K562 (cell line): Measurements from ENCODE around the gene VWA7. TPM values are rescaled to one million over a fixed set of nuclear protein-coding genes. Genes with fewer than 3 reads are reported as not detected.
A peak's percentile ranks its signal among the peaks of the same experiment; 100 is the strongest.

Source experiments
- ATAC-seq: fragments of 200-7000 bp; cut with Tn5 transposase; 3 replicates; pipeline ENCODE4 v1.9.1; 2020; ENCODE audit warnings: moderate library complexity
- BruUV-seq: library from RNA; stranded (reverse); fragments of 400-500 nt; replicated peaks from 2 replicates; lab custom pipeline; 2021; lab: Mats Ljungman, UMichigan
- CTCF ChIA-PET: fragments of 300-600 bp; formaldehyde crosslinking; extraction: SDS; loops from one replicate; lab custom pipeline; 2021; ENCODE audit warnings: low intra/inter-chr PET ratio; lab: Yijun Ruan, JAX
- POLR2A ChIA-PET: fragments of 300-600, 350-650 bp; sonication (Branson Sonifier 250); formaldehyde crosslinking; extraction: SDS; loops from one replicate; lab custom pipeline; 2021; ENCODE audit warnings: antibody characterized with exemption, inconsistent platforms; lab: Yijun Ruan, JAX
- DNase-seq, 4 experiments: peaks; one replicate each; pipeline versions ENCODE4 v3.0.0 to v3.0.0-alpha.2; 2011 to 2018; ENCODE audit warnings: low spot score in 3 of 4, mixed read lengths in 3 of 4; ENCODE audit errors: extremely low read depth in 1 of 4
- FAIRE-seq: peaks from 2 replicates; lab custom pipeline; 2011; peaks lifted over from hg19 to GRCh38; lab: Jason Lieb, UNC
- H2AFZ ChIP-seq: 2 replicates; pipeline ENCODE4 v1.6.0; 2011; ENCODE audit warnings: low read depth, low read length, control low read depth, inconsistent platforms
- H3K27ac ChIP-seq: fragments of 200-600 bp; 3 replicates; pipeline ENCODE4 v1.8.0; 2011; ENCODE audit warnings: low read depth, mild to moderate bottlenecking, control low read depth, inconsistent platforms, low read length, moderate library complexity, mixed read lengths; ENCODE audit errors: extremely low read depth
- H3K27me3 ChIP-seq, 2 experiments: fragments of 300-600 bp in 1 of 2; 2 replicates in 1 of 2; 3 replicates in 1 of 2; pipeline versions ENCODE4 v1.6.0 to v1.8.0; 2011; ENCODE audit warnings: inconsistent platforms in 2 of 2, low read length in 2 of 2, mild to moderate bottlenecking in 1 of 2, mixed read lengths in 1 of 2, moderate library complexity in 1 of 2; ENCODE audit not compliant: control insufficient read depth in 2 of 2, insufficient read depth in 2 of 2
- H3K36me3 ChIP-seq: fragments of 300-600 bp; 3 replicates; pipeline ENCODE4 v1.8.0; 2011; ENCODE audit warnings: mild to moderate bottlenecking, low read length, inconsistent platforms; ENCODE audit not compliant: control insufficient read depth, insufficient read depth
- H3K4me1 ChIP-seq, 2 experiments: fragments of 200-600 bp in 1 of 2; replicated peaks in 1 of 2; 2 replicates in 1 of 2; 3 replicates in 1 of 2; pipeline versions ENCODE4 v1.5.1 to v1.8.0; 2011; ENCODE audit warnings: inconsistent platforms in 2 of 2, low read length in 2 of 2, mild to moderate bottlenecking in 1 of 2, mixed read lengths in 1 of 2, moderate library complexity in 1 of 2; ENCODE audit not compliant: control insufficient read depth in 2 of 2, insufficient read depth in 2 of 2
- H3K4me2 ChIP-seq: 2 replicates; pipeline ENCODE4 v1.6.1; 2011; ENCODE audit warnings: low read length, control low read depth, inconsistent platforms, mixed read lengths; ENCODE audit not compliant: insufficient read depth
- H3K4me3 ChIP-seq: fragments of 200-600 bp; sonication (generic), shearing (Covaris generic); 2 replicates; pipeline ENCODE4 v1.5.1; 2016; ENCODE audit warnings: control low read depth, inconsistent platforms
- H3K79me2 ChIP-seq: fragments of 200-600 bp; 3 replicates; pipeline ENCODE4 v1.8.0; 2011; ENCODE audit warnings: low read length, inconsistent platforms; ENCODE audit not compliant: control insufficient read depth, insufficient read depth
- H3K9ac ChIP-seq, 2 experiments: 2 replicates each; pipeline versions ENCODE4 v1.6.0 to v1.6.1; 2011; ENCODE audit warnings: low read depth in 2 of 2, low read length in 2 of 2, control low read depth in 1 of 2, inconsistent platforms in 1 of 2, mild to moderate bottlenecking in 1 of 2, mixed read lengths in 1 of 2; ENCODE audit not compliant: insufficient read depth in 1 of 2
- H3K9me1 ChIP-seq: one replicate; pipeline ENCODE4 v1.6.0; 2011; ENCODE audit warnings: inconsistent platforms, mild to moderate bottlenecking, low read length, moderate library complexity; ENCODE audit not compliant: control insufficient read depth, insufficient read depth
- H3K9me3 ChIP-seq: replicated peaks from 2 replicates; pipeline ENCODE4 v1.5.1; 2011; ENCODE audit warnings: low read depth, low read length, inconsistent platforms; ENCODE audit not compliant: control insufficient read depth, insufficient read depth
- H4K20me1 ChIP-seq: replicated peaks from 2 replicates; pipeline ENCODE4 v1.6.1; 2011; ENCODE audit warnings: low read length, inconsistent platforms, mixed read lengths; ENCODE audit not compliant: control insufficient read depth, insufficient read depth
- BCOR ChIP-seq: fragments of 450-650 bp; IDR thresholded peaks from 2 replicates; pipeline ENCODE4 v1.6.1; 2016
- FOSL1 ChIP-seq: fragments of 200-800 bp; sonication (Bioruptor generic); conservative IDR thresholded peaks from 2 replicates; pipeline ENCODE4 v1.6.1; 2016; ENCODE audit warnings: missing genetic modification characterization, missing compliant biosample characterization
- KDM5B ChIP-seq: fragments of 200-600 bp; sonication (generic); IDR thresholded peaks from 2 replicates; pipeline ENCODE4 v1.6.1; 2012; ENCODE audit warnings: low read depth, mild to moderate bottlenecking, moderate library complexity, low read length, control low read depth, inconsistent platforms; ENCODE audit not compliant: insufficient replicate concordance
- MCM5 ChIP-seq: fragments of 450-650 bp; IDR thresholded peaks from 2 replicates; pipeline ENCODE4 v1.6.1; 2016; ENCODE audit warnings: low read depth
- MTA3 ChIP-seq: fragments of 450-650 bp; formaldehyde crosslinking; IDR thresholded peaks from 2 replicates; pipeline ENCODE4 v1.6.1; 2017; ENCODE audit warnings: mild to moderate bottlenecking, borderline replicate concordance
- RB1 ChIP-seq: fragments of 450-650 bp; IDR thresholded peaks from 2 replicates; pipeline ENCODE4 v1.6.1; 2017; ENCODE audit warnings: low read depth, mild to moderate bottlenecking
- SREBF1 ChIP-seq: fragments of 150-350 bp; IDR thresholded peaks from 2 replicates; pipeline ENCODE4 v1.6.1; 2014; ENCODE audit warnings: antibody characterized with exemption, low read depth, low read length, borderline replicate concordance
- SREBF2 ChIP-seq: sonication (generic); formaldehyde crosslinking; IDR thresholded peaks from 2 replicates; pipeline ENCODE4 v1.4.0; 2020; ENCODE audit warnings: mild to moderate bottlenecking, missing genetic modification reagents
- TEAD1 ChIP-seq, 2 experiments: fragments of 450-650 bp in 1 of 2; sonication (generic) in 1 of 2; formaldehyde crosslinking; IDR thresholded peaks; 2 replicates each; pipeline versions ENCODE4 v1.4.0 to v1.8.0; 2020 to 2022; ENCODE audit warnings: mild to moderate bottlenecking in 2 of 2, missing genetic modification reagents in 1 of 2
- ZBTB5 ChIP-seq: fragments of 450-650 bp; IDR thresholded peaks from 2 replicates; pipeline ENCODE4 v1.6.1; 2017; ENCODE audit warnings: antibody characterized with exemption
- ZNF140 ChIP-seq: fragments of 250-450 bp; sonication (Bioruptor Pico); IDR thresholded peaks from 2 replicates; pipeline ENCODE4 v1.8.0; 2021; ENCODE audit warnings: moderate library complexity, mild to moderate bottlenecking, inconsistent platforms
- ZNF311 ChIP-seq: fragments of 250-450 bp; sonication (Bioruptor Pico); IDR thresholded peaks from 2 replicates; pipeline ENCODE4 v1.4.0; 2020; ENCODE audit warnings: mild to moderate bottlenecking, moderate library complexity
- WGBS: fragments of 100-300 bp; shearing (Covaris generic); methylation state at CpG from one replicate; pipeline ENCODE4 v1.1.6; 2016; ENCODE audit warnings: low coverage, mixed read lengths; ENCODE audit not compliant: insufficient coverage; ENCODE audit errors: missing lambda C conversion rate; 5-methylcytosine and 5-hydroxymethylcytosine counted together
- in situ Hi-C: fragments of 300-500 bp; cut with MboI; formaldehyde crosslinking; loops from 4 replicates; pipeline ENCODE4 v1.15.0; 2018; ENCODE audit warnings: inconsistent platforms, mixed read lengths
- intact Hi-C: fragments of 100-400 bp; cut with micrococcal nuclease; formaldehyde crosslinking; loops from 2 replicates; pipeline ENCODE4 v1.14.2; 2022
- polyA plus RNA-seq, 8 experiments: library from polyadenylated mRNA; depleted of rRNA in 4 of 8; stranded (reverse) in 5 of 8; unstranded in 3 of 8; fragments of >200 nt; fragmentation: Nextera tagmentation in 2 of 8; fragmentation: Illumina TruSeq in 1 of 8; extraction: Ambion mirVana in 2 of 8; extraction: Trizol in 1 of 8; gene quantifications; 2 replicates each; pipeline versions ENCODE4 v1.2.1 to v1.2.3, GENCODE V29; 2011 to 2014; ENCODE audit warnings: inconsistent platforms in 1 of 8, missing spikeins in 1 of 8
- total RNA-seq, 7 experiments: library from RNA; depleted of rRNA in 6 of 7; stranded (reverse); fragments of >200 nt in 6 of 7; fragmentation: Illumina TruSeq in 2 of 7; extraction: Trizol in 2 of 7; gene quantifications; 2 replicates each; pipeline versions ENCODE4 v1.2.1 to v1.2.3, GENCODE V29; 2011 to 2021; ENCODE audit warnings: low replicate concordance in 1 of 7
- TF ChIP-seq, protein P1 (sequence below): fragments of 450-650 bp; IDR thresholded peaks from 2 replicates; pipeline ENCODE4 v1.7.0; 2016; ENCODE audit warnings: borderline replicate concordance
- TF ChIP-seq, protein P2 (sequence below): fragments of 450-650 bp; formaldehyde crosslinking; IDR thresholded peaks from 2 replicates; pipeline ENCODE4 v1.4.0; 2020; ENCODE audit warnings: mild to moderate bottlenecking, mixed read lengths
- TF ChIP-seq, protein P3 (sequence below): fragments of 450-650 bp; formaldehyde crosslinking; IDR thresholded peaks from 2 replicates; pipeline ENCODE4 v1.4.0; 2022; ENCODE audit warnings: mild to moderate bottlenecking, moderate library complexity

VWA7 gene
- total and polyA plus RNA-seq, 9 of the 15 experiments (the other 6 are each of a cell fraction or from before 2014, with no cell fraction given): 0.18 to 2.9 (median 0.95) TPM

- in situ Hi-C loops: no loop called here
- CTCF ChIA-PET: no interaction called here
- peaks cover 47 to 56% of the 10 kb centered on the region in 2 experiments for H3K4me1 ChIP-seq
- TF ChIP-seq SREBF2 (CRISPR knock-in tag) (peak; percentile 80; the same call in 1 of the 2 replicates), ZNF311 (CRISPR knock-in tag) (no peak), FOSL1 (tag) (no peak), ZBTB5 (no peak; the same call in 1 of the 2 replicates), BCOR (peak; percentile 95), MTA3 (no peak), TEAD1 (CRISPR knock-in tag; IDR thresholded peaks at IDR 0.05) (peak; percentile 39 to 75; a peak in 1 of 4 replicates), SREBF1 (no peak), MCM5 (no peak), KDM5B (peak; percentile 42), RB1 (no peak), ZNF140 (no peak)
- TF ChIP-seq, protein P1, sequence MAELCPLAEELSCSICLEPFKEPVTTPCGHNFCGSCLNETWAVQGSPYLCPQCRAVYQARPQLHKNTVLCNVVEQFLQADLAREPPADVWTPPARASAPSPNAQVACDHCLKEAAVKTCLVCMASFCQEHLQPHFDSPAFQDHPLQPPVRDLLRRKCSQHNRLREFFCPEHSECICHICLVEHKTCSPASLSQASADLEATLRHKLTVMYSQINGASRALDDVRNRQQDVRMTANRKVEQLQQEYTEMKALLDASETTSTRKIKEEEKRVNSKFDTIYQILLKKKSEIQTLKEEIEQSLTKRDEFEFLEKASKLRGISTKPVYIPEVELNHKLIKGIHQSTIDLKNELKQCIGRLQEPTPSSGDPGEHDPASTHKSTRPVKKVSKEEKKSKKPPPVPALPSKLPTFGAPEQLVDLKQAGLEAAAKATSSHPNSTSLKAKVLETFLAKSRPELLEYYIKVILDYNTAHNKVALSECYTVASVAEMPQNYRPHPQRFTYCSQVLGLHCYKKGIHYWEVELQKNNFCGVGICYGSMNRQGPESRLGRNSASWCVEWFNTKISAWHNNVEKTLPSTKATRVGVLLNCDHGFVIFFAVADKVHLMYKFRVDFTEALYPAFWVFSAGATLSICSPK: no peak; the same call in 1 of the 2 replicates
- TF ChIP-seq, protein P2, sequence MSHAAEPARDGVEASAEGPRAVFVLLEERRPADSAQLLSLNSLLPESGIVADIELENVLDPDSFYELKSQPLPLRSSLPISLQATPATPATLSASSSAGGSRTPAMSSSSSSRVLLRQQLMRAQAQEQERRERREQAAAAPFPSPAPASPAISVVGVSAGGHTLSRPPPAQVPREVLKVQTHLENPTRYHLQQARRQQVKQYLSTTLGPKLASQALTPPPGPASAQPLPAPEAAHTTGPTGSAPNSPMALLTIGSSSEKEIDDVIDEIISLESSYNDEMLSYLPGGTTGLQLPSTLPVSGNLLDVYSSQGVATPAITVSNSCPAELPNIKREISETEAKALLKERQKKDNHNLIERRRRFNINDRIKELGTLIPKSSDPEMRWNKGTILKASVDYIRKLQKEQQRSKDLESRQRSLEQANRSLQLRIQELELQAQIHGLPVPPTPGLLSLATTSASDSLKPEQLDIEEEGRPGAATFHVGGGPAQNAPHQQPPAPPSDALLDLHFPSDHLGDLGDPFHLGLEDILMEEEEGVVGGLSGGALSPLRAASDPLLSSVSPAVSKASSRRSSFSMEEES (CRISPR knock-in tag): no peak
- TF ChIP-seq, protein P3, sequence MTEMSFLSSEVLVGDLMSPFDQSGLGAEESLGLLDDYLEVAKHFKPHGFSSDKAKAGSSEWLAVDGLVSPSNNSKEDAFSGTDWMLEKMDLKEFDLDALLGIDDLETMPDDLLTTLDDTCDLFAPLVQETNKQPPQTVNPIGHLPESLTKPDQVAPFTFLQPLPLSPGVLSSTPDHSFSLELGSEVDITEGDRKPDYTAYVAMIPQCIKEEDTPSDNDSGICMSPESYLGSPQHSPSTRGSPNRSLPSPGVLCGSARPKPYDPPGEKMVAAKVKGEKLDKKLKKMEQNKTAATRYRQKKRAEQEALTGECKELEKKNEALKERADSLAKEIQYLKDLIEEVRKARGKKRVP (CRISPR knock-in tag): no peak
Observed at GRCh38 chr6:31821301-31822035, 44.3 kb upstream of the VWA7 start.

More at GRCh38 chr6:31821301-31822035, 44.3 kb upstream of the VWA7 start:
- DNase-seq: peak; percentile 70 to 92 (median 76)
- Histone ChIP-seq H3K27ac (peak overlapping the region; percentile 99), H2AFZ (peak overlapping the region; percentile 90), H3K9me1 (no peaks in the 10 kb centered on the region), H3K4me3 (peak overlapping the region; percentile 59), H3K9ac (peak overlapping the region; percentile 69 to 92), H3K4me2 (peak overlapping the region; percentile 84), H3K27me3 (no peaks in the 10 kb centered on the region), H4K20me1 (peaks cover 16% of the 10 kb centered on the region), H3K79me2 (peaks cover 67% of the 10 kb centered on the region), H3K36me3 (peaks cover 23% of the 10 kb centered on the region), H3K9me3 (no peaks in the 10 kb centered on the region)
- no peak for FAIRE-seq
- WGBS: 2% methylated on average over 39 of the region's 39 CpGs
- POLR2A ChIA-PET: interaction anchor here (0.8 to 6.4 kb wide), 20 partner anchors 8 to 1150 kb away, joined by 3 to 93 read pairs (median 6); partner anchors contain the start of genes BAG6, CSNK2B, DDAH2 and GPANK1
- TSS peak; percentile 74 for BruUV-seq
- peak; percentile 64 for ATAC-seq
- intact Hi-C loops: loop anchor here (10.0 kb wide), 1 partner anchor 353 kb away; the partner anchor contains the start of genes AGPAT1 and RNF5
